Ishikawa (cell line): ENCODE results near the gene DMRTA1.

Source experiments
- CREB1 ChIP-seq: IDR thresholded peaks from 2 replicates; pipeline ENCODE4 v1.6.1; 2012; ENCODE audit warnings: low read depth
- EP300 ChIP-seq: IDR thresholded peaks from 2 replicates; pipeline ENCODE4 v1.6.1; 2012; ENCODE audit warnings: borderline replicate concordance
- MAX ChIP-seq: IDR thresholded peaks from 2 replicates; pipeline ENCODE4 v1.6.1; 2012
- NFIC ChIP-seq: IDR thresholded peaks from 2 replicates; pipeline ENCODE4 v1.6.1; 2012
- RAD21 ChIP-seq: IDR thresholded peaks from 2 replicates; pipeline ENCODE4 v1.6.1; 2012; ENCODE audit warnings: low read depth
- TEAD4 ChIP-seq: IDR thresholded peaks from 2 replicates; pipeline ENCODE4 v1.6.1; 2012
- YY1 ChIP-seq: IDR thresholded peaks from 2 replicates; pipeline ENCODE4 v1.6.1; 2012; ENCODE audit warnings: low read depth

GRCh38 chr9:22447618-22448305 lies 1.1 kb downstream of the DMRTA1 start:
- TF ChIP-seq NFIC (no peak), MAX (no peak; the same call in 1 of the 2 replicates), TEAD4 (no peak), EP300 (no peak), CREB1 (no peak), YY1 (no peak), RAD21 (no peak)
